Pons (tissue), 1 donor: ENCODE measurements around the gene TAT.

Source experiments
- DNase-seq: peaks from one replicate; pipeline ENCODE4 v3.0.0-alpha.2; 2016; ENCODE audit warnings: low spot score

TAT gene

GRCh38 chr16:71537643-71538042 is 39.2 kb downstream of the TAT start:
- DNase-seq = peak; percentile 42

- no peak for DNase-seq
Measured at GRCh38 chr16:71536752-71537499, 40.0 kb downstream of the TAT start.

- DNase-seq = no peak
Measured at GRCh38 chr16:71532366-71532765, 44.5 kb downstream of the TAT start.

- no peak for DNase-seq
Measured at GRCh38 chr16:71528863-71529262, 48.0 kb downstream of the TAT start.

- no peak for DNase-seq
Measured at GRCh38 chr16:71528257-71528656, 48.6 kb downstream of the TAT start.

GRCh38 chr16:71526111-71526631 is 50.7 kb downstream of the TAT start, which contains the start of gene CHST4:
Gene CHST4 (plus strand): TSS chr16:71526426. CDS start chr16:71536678, 10,252 bp downstream.
- no peak for DNase-seq

- DNase-seq = no peak
Measured at GRCh38 chr16:71524566-71525553, 52.0 kb downstream of the TAT start.

GRCh38 chr16:71520550-71520949 is 56.3 kb downstream of the TAT start:
- no peak for DNase-seq
